GM19438 (cell line): ENCODE results near the gene CCND2.
"Not testable (repeated sequence)": the region's sequence is repeated elsewhere in the genome, so short reads cannot be mapped to it uniquely, and the experiment has no call there.

ENCODE experiments used
- ATAC-seq: cut with Tn5 transposase; IDR thresholded peaks from one replicate; pipeline ENCODE4 v1.9.1; 2021; ENCODE audit warnings: low read depth; ENCODE audit not compliant: unreplicated experiment

CCND2 gene

DNA sequence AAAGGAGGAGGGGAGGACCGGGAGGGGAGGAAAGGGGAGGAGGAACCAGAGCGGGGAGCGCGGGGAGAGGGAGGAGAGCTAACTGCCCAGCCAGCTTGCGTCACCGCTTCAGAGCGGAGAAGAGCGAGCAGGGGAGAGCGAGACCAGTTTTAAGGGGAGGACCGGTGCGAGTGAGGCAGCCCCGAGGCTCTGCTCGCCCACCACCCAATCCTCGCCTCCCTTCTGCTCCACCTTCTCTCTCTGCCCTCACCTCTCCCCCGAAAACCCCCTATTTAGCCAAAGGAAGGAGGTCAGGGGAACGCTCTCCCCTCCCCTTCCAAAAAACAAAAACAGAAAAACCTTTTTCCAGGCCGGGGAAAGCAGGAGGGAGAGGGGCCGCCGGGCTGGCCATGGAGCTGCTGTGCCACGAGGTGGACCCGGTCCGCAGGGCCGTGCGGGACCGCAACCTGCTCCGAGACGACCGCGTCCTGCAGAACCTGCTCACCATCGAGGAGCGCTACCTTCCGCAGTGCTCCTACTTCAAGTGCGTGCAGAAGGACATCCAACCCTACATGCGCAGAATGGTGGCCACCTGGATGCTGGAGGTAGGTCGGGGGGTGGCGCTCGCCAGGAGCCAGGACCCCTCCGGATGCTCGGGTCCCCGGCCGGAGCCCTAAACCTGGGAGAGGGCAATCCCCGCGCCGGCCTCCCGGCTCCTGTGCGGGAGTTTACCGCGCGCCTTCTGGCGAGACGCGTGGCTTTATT lies at the start of gene CCND2:
Gene CCND2 (plus strand): TSS at position 111 of the 744 bp plus-strand sequence. CDS start 279 bp downstream, at position 390.
- ATAC-seq = no peak

DNA sequence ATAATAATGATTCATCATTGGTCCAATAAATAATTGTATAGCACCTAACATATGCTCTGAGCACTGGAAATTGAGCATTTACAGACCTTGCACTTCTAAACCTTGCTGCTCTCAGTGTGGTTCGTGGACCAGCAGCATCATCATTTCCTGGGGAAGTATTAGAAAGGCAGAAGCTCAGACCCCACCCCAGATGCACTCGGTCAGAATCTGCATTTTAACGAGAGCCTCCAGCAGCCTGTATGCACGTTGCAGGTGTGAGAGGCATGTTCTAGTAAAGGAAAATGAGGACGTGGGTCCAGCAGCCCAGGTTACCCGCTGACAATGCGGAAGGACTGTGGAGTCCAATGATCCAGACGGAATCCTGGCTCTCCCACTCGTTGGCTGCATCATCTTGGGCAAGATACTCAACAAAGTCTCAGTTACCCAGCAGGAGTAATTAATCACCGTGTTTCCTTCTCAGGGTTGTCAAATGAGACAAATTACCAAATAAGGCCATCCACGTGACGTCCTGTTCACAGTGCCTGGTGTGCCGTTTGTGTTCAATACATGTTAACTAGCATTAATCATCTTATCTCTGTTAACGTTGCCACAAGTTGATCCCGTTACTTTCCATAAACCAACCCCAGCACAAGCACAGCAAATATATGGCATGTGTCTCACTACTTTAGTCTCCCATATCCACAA lies 49.2 kb upstream of the CCND2 start:
- ATAC-seq = no peak

DNA sequence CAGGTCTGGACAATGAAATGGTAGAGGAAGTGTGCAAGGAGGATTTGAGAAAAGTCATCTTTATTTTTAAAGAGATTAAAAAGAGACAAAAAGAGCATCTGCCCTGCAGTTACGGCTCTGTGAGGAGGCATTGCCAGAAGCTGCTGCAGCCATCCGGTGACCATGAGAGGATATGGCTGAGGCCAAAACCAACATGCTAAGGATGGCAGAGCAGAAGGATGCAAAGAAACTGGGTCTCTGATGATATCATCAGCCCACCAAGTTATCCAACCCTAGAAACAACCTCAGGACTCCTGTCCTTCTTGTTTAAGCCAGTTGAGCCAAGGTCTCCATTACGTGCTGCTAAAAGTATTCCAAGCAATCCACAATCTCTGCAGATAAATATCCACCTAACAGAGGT lies 48.0 kb upstream of the CCND2 start:
- no peak for ATAC-seq

DNA sequence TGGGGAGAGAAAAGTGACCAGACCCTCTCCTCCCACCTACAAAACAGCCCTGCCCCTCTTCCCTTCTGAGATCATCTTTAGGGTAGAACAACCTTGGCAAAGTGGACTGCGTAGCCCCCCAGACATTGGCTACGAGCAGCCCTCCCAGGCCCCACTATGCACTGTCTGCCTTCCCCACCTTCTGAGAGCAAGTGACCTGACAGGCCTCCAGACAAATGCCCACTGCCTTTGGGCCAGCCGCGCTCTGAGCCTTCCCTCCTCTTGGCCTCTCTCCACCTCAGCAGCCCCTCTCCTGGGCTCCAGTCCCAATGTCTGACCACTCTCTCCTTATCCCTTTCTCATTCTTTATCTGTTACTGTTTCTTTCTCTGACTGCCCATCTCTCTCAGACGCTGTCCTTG lies 46.5 kb upstream of the CCND2 start:
- ATAC-seq = no peak

DNA sequence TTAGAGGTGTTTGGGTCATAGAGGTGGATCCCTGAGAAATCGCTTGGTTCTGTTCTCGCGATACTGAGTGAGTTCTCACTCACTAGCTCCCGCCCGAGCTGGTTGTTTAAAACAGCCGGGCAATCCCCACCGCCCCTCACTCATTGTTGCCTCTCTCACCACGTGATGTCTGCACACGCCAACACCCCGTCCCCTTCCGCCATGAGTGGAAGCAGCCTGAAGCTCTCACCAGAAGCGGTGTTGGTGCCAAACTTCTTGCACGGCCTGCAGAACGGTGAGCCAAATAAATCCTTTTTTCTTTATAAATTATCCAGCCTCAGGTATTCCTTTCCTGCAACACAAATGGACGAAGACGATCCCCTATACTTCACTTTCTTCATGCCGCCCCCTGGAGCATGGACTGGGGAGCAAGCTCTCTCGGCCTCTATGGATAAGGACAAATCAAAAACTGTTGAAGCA lies 45.4 kb upstream of the CCND2 start:
- ATAC-seq = no peak

- ATAC-seq = no peak
These were observed 43.0 kb upstream of the CCND2 start for GRCh38 chr12:4230526-4230925.

GRCh38 chr12:4238577-4238976 lies 35.0 kb upstream of the CCND2 start:
- no peak for ATAC-seq

DNA sequence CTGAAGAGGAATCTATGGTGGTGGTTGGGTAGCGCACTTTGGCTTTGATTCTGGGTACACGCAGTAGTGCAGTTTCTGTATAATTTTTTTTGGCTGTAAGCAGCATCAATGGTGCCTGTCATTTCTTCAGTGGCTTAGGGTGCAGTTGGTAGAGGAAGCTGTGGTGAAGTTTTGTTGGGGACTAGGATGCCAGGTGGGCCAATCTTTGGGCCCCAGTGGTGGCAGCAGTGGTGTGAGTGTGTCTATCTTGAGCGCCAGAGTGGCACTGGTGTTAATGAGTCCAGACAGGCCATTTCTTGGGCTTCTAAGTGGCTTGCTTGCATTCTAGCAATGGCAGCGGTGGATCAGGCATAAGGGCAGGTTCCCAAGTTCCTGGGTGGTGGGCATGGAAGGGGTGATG lies 33.8 kb upstream of the CCND2 start:
- no peak for ATAC-seq

GRCh38 chr12:4240161-4240783 lies 33.3 kb upstream of the CCND2 start:
- no peak for ATAC-seq

DNA sequence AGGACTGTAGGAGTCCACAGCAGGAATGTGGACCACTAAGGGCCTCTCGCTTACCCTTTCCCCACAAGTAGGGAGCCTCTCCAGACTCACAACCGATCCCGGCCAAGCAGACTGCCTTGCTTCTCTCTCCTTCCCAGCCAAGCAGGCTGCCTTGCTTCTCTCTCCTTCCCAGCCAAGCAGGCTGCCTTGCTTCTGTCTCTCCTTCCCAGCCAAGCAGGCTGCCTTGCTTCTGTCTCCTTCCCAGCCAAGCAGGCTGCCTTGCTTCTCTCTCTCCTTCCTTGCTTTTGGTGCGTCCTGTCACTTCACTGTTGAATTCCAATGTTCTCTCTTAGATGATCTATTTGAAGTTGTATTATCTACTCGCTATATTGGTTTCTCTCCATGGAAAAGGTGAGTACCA lies 32.6 kb upstream of the CCND2 start:
- ATAC-seq = no peak

DNA sequence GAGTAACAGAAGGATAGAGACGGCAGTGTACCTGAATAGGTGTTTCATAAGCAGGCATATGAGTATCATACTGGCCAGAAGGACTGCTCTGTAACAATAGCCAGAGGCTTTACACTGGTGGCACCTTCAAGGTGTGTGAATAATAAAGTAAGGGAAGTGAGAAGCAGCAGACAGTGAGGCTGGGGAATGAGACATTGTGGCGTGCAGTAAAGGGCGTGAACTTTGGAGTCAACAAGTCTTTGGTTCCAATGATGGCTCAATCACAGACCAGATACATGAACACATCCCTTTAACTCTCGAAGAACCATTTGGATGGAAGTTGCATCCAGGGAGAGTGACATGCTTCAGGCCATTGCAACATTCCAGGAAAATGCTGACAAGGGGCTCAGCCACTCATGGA lies 32.0 kb upstream of the CCND2 start:
- no peak for ATAC-seq

- no peak for ATAC-seq
These were observed 31.0 kb upstream of the CCND2 start for GRCh38 chr12:4242595-4242994.

DNA sequence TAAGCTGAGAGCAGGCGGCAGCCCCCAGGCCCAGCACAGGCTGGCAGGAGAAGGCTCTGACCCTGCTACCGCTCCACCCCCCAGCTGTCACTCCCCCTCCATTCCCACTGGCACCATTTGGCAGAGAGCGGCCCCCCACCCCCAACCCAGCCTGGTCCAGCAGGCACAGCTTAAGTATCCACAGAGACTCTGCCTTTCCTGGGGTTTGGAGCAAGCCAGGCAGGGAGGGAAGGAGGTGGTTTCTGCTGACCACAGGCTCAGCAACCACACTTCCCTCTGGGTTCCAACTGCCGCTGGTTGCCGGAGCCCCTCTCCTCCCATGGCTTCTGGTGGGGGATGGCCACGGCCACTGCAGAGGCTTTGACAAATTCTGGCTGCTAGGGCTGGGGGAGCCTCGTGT lies 30.5 kb upstream of the CCND2 start:
- ATAC-seq = no peak

GRCh38 chr12:4243491-4244100 lies 30.0 kb upstream of the CCND2 start:
- not testable (repeated sequence) for ATAC-seq

- no peak for ATAC-seq
These were observed 28.7 kb upstream of the CCND2 start for GRCh38 chr12:4244868-4245267.

DNA sequence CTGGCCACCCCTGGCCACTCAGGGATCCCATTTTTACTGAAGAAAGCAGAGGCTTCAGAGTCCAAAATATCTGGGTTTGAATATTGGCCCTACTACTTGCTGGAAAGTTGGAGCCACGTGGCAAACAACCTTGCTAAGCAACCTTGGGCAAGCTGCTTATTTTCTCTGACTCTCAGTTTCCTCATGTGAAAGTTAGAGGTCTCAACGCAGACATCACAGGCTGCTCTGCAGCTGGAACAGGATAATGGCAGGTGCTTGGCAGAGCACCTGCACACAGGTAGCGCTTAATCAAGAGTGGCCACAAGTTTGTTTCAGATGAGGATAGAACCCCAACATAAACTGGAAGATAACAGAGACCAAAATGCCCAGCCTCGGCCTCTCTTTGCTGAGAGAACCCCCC lies 28.1 kb upstream of the CCND2 start:
- ATAC-seq = no peak

DNA sequence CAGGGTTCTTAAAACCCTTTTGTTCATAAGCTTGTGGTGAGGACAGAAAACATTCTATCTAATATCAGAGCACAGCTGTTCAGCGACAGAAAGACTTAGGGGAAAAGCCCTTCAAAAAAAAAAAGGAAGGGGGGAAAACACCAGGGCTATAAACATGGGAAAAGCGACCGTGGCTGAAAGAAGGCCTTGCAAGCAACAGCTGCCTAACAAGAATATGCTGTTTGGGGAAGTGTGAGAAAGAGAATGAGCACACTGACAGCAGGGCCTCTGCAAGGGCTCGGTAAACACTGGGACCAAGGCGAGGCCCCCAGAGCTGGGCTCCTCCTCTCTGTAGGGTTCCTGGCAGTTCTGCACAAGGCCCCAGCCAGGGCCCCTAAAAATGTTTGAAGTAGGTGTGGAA lies 27.4 kb upstream of the CCND2 start:
- ATAC-seq = no peak

DNA sequence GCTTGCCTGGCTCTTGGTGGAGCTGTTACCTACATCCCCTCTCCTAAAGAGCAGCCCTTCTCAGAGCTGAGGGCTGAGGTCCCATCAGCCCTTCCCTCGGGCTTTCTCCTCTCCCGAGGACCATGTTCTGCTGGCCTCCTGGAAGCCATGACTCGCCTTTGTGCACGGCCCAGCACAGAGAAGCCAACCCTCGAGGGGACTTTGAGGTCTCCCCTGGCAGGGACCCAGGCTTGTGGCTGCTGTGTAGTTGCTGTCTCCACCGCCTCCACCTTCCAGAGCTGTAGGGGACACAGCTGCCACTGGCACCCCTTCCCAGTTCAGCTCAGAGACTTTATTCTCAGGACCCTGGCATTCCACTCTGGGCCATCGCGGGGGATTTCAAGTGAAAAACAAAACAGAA lies 22.9 kb upstream of the CCND2 start:
- ATAC-seq = no peak

GRCh38 chr12:4251216-4251891 lies 22.2 kb upstream of the CCND2 start:
- no peak for ATAC-seq

DNA sequence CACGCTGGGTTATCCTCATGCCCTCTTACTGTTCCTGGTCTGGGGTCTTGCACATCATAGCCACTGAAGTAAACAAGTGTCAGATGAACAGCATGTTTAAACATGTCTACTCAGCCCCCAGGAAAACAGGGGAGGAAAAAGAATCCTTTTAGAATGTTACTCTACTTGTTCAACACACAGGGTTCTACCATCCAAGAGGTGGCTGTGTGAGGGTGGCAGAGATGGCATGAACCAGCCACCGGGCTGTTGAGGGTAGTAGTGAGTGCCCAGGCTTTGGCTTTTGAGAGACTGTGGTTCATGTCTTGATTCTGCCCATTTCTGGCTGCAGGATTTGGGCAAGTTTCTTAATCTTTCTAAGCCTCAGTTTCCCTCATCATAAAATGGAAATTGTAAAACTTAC lies 21.6 kb upstream of the CCND2 start:
- ATAC-seq = no peak

DNA sequence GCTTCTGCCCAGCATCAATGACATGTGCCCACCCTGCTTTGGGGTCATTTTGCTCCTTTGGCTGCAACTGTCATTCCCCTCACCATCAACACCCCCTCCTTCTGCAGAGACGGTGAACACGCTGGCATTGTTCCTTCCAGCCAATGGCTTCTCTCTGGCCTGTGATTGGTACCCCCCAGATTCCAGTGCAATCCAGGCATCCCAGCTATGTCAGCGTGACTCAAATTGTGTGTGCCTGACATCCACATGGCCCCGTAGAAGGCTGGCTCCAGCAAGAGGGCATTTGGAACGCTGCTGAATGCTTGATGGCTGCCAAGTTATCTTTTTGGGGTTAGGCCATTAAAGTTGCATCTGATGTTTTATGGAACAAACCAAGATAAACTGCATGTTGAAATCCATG lies 21.0 kb upstream of the CCND2 start:
- ATAC-seq = no peak
